CD14-positive monocyte (primary cell): ENCODE data around the gene IPO11. TPM values are rescaled to one million over a fixed set of nuclear protein-coding genes. Genes with fewer than 3 reads are reported as not detected.

ENCODE experiments used
- DNase-seq, 3 donors: peaks; one replicate each; pipeline ENCODE4 v3.0.0-alpha.2; 2011 to 2022
- H2AFZ ChIP-seq: 2 replicates; pipeline ENCODE4 v1.6.0; 2012; ENCODE audit warnings: mild to moderate bottlenecking, low read depth, low read length, inconsistent platforms; ENCODE audit not compliant: insufficient read depth, poor library complexity, severe bottlenecking
- H3K27ac ChIP-seq, 2 donors: 1 replicate in 1 of 2; 2 replicates in 1 of 2; pipeline ENCODE4 v1.5.1; 2012 to 2013; ENCODE audit warnings: low read length in 2 of 2, control low read depth in 1 of 2, inconsistent platforms in 1 of 2, low read depth in 1 of 2, mild to moderate bottlenecking in 1 of 2
- H3K27me3 ChIP-seq, 2 donors: one replicate each; pipeline versions ENCODE4 v1.6.0 to v1.6.1; 2011 to 2013; ENCODE audit warnings: low read length in 2 of 2; ENCODE audit not compliant: control insufficient read depth in 2 of 2, insufficient read depth in 2 of 2
- H3K36me3 ChIP-seq, 2 donors: replicated peaks in 1 of 2; 1 replicate in 1 of 2; 2 replicates in 1 of 2; pipeline versions ENCODE4 v1.5.1 to v1.6.1; 2012 to 2013; ENCODE audit warnings: low read length in 2 of 2, control low read depth in 1 of 2, inconsistent platforms in 1 of 2, mild to moderate bottlenecking in 1 of 2; ENCODE audit not compliant: insufficient read depth in 2 of 2, control insufficient read depth in 1 of 2
- H3K4me1 ChIP-seq, 2 donors: 1 replicate in 1 of 2; 2 replicates in 1 of 2; pipeline versions ENCODE4 v1.5.1 to v1.6.1; 2012 to 2013; ENCODE audit warnings: low read length in 2 of 2, control low read depth in 1 of 2, inconsistent platforms in 1 of 2, mild to moderate bottlenecking in 1 of 2, moderate library complexity in 1 of 2; ENCODE audit not compliant: insufficient read depth in 2 of 2, control insufficient read depth in 1 of 2
- H3K4me2 ChIP-seq: replicated peaks from 2 replicates; pipeline ENCODE3; 2012; ENCODE audit warnings: low read length, moderate library complexity, mild to moderate bottlenecking; ENCODE audit not compliant: poor library complexity, severe bottlenecking; ENCODE audit errors: extremely low read depth
- H3K4me3 ChIP-seq, 3 experiments: fragments of 200-600 bp in 1 of 3; sonication (generic) in 1 of 3; replicated peaks in 1 of 3; 1 replicate in 2 of 3; 2 replicates in 1 of 3; pipeline ENCODE4 v1.5.1; 2011 to 2013; ENCODE audit warnings: low read length in 3 of 3, mild to moderate bottlenecking in 3 of 3, control low read depth in 2 of 3, low read depth in 2 of 3, inconsistent platforms in 1 of 3, moderate library complexity in 1 of 3
- H3K79me2 ChIP-seq: 2 replicates; pipeline ENCODE4 v1.6.0; 2012; ENCODE audit warnings: mild to moderate bottlenecking, control low read depth, inconsistent platforms, low read length, moderate library complexity; ENCODE audit not compliant: insufficient read depth
- H3K9ac ChIP-seq: 2 replicates; pipeline ENCODE4 v1.6.0; 2017; ENCODE audit warnings: low read length, mild to moderate bottlenecking; ENCODE audit not compliant: insufficient read depth, poor library complexity, severe bottlenecking
- H3K9me3 ChIP-seq, 2 donors: replicated peaks in 1 of 2; 1 replicate in 1 of 2; 2 replicates in 1 of 2; pipeline versions ENCODE4 v1.5.1 to v1.6.1; 2012 to 2013; ENCODE audit warnings: low read length in 2 of 2, control low read depth in 1 of 2; ENCODE audit not compliant: control insufficient read depth in 1 of 2, insufficient read depth in 1 of 2
- H4K20me1 ChIP-seq: 2 replicates; pipeline ENCODE4 v1.6.0; 2012; ENCODE audit warnings: mild to moderate bottlenecking, low read length, control low read depth, moderate library complexity; ENCODE audit not compliant: insufficient read depth
- H3K27ac Mint-ChIP-seq, 7 donors: one replicate each; pipeline ENCODE4 v1.8.0; 2020; ENCODE audit warnings: mild to moderate bottlenecking in 7 of 7, mixed read lengths in 7 of 7, moderate library complexity in 6 of 7, inconsistent platforms in 2 of 7
- H3K27me3 Mint-ChIP-seq, 3 donors: one replicate each; pipeline ENCODE4 v1.8.0; 2021 to 2022; ENCODE audit warnings: low read depth in 3 of 3, mild to moderate bottlenecking in 3 of 3, mixed read lengths in 3 of 3, moderate library complexity in 3 of 3, inconsistent platforms in 1 of 3
- H3K36me3 Mint-ChIP-seq, 2 donors: one replicate each; pipeline ENCODE4 v1.8.0; 2020; ENCODE audit warnings: mixed read lengths in 2 of 2, inconsistent platforms in 1 of 2, mild to moderate bottlenecking in 1 of 2
- H3K4me1 Mint-ChIP-seq: one replicate; pipeline ENCODE4 v1.8.0; 2020; ENCODE audit warnings: mild to moderate bottlenecking, mixed read lengths
- H3K4me3 Mint-ChIP-seq, 2 donors: one replicate each; pipeline ENCODE4 v1.8.0; 2020; ENCODE audit warnings: mild to moderate bottlenecking in 2 of 2, mixed read lengths in 2 of 2, moderate library complexity in 1 of 2
- H3K9me3 Mint-ChIP-seq, 7 donors: one replicate each; pipeline ENCODE4 v1.8.0; 2020 to 2022; ENCODE audit warnings: mixed read lengths in 7 of 7, mild to moderate bottlenecking in 6 of 7, moderate library complexity in 6 of 7, inconsistent platforms in 2 of 7
- CTCF ChIP-seq: fragments of 200-600 bp; IDR thresholded peaks from one replicate; pipeline ENCODE4 v1.8.0; 2022; ENCODE audit warnings: antibody characterized with exemption, mild to moderate bottlenecking
- WGBS: methylation state at CpG from one replicate; pipeline ENCODE4 v1.1.5; 2013; ENCODE audit warnings: missing lambda C conversion rate; ENCODE audit not compliant: insufficient coverage; 5-methylcytosine and 5-hydroxymethylcytosine counted together
- intact Hi-C, 2 donors: fragments of 100-400 bp; cut with micrococcal nuclease; formaldehyde crosslinking; loops; one replicate each; pipeline versions ENCODE4 v1.15.0 to v1.15.1; 2023
- polyA plus RNA-seq, 3 donors: library from polyadenylated mRNA; depleted of rRNA in 1 of 3; unstranded in 2 of 3; stranded (reverse) in 1 of 3; fragments of 300-500 nt in 2 of 3; fragments of >200 nt in 1 of 3; fragmentation: Illumina TruSeq in 2 of 3; gene quantifications; 1 replicate in 2 of 3; 2 replicates in 1 of 3; pipeline ENCODE4 v1.2.3, GENCODE V29; 2012 to 2021

Gene IPO11
- polyA plus RNA-seq, 3 donors = 4.4 to 5.5 (median 5.3) TPM

DNA sequence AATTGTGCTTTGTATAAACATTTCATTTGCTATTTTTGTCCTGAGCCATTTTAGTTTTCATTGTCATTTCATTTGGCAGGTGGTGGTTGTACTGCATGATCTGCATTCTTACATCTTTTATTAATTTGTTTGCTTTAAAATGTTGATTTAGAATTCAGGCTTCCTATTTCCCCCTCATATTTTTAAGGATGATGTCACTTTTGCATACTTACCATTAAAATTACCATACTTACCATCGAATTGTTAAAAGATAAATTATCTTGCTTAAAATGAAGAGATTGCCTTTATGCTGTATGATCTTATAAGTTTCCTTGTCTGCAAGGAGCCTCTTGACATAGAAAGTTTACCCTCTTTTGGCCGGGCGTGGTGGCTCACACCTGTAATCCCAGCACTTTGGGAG, 40.0 kb upstream of the IPO11 start:
- peaks cover 37 to 41% of the 10 kb centered on the region in 2 donors for H3K36me3 Mint-ChIP-seq
- H3K36me3 ChIP-seq = peaks cover 50 to 57% of the 10 kb centered on the region in 2 donors
- WGBS = 100% methylated on average over 2 of the region's 3 CpGs

GRCh38 chr5:62373382-62373781, 39.2 kb upstream of the IPO11 start:
- Histone ChIP-seq H3K4me3 (no peak overlapping the region), H3K9me3 (no peaks in the 10 kb centered on the region), H3K4me1 (no peaks in the 10 kb centered on the region), H3K36me3 (peaks cover 58 to 59% of the 10 kb centered on the region in 2 donors), H4K20me1 (no peaks in the 10 kb centered on the region), H3K4me2 (no peak overlapping the region), H3K27ac (no peak overlapping the region), H3K27me3 (no peaks in the 10 kb centered on the region), H3K9ac (no peak overlapping the region), H2AFZ (no peak overlapping the region), H3K79me2 (no peaks in the 10 kb centered on the region)
- intact Hi-C loops = no loop called here
- DNase-seq = no peak
- Mint-ChIP-seq H3K9me3 (no peaks in the 10 kb centered on the region), H3K27ac (no peak overlapping the region), H3K4me1 (no peaks in the 10 kb centered on the region), H3K36me3 (peaks cover 44 to 49% of the 10 kb centered on the region in 2 donors), H3K4me3 (no peak overlapping the region), H3K27me3 (no peaks in the 10 kb centered on the region)
- WGBS = no CpG with 5 or more reads among the region's 3 CpGs
- no peak for TF ChIP-seq CTCF

More for the DNA sequence above, 40.0 kb upstream of the IPO11 start:
- Histone ChIP-seq H3K9ac (no peak overlapping the region), H3K9me3 (no peaks in the 10 kb centered on the region), H3K4me1 (no peaks in the 10 kb centered on the region), H4K20me1 (no peaks in the 10 kb centered on the region), H2AFZ (no peak overlapping the region), H3K4me2 (no peak overlapping the region), H3K4me3 (no peak overlapping the region), H3K27ac (no peak overlapping the region), H3K27me3 (no peaks in the 10 kb centered on the region), H3K79me2 (no peaks in the 10 kb centered on the region)
- H3K9me3 Mint-ChIP-seq = no peaks in the 10 kb centered on the region
- H3K4me3 Mint-ChIP-seq = no peak overlapping the region
- no peaks in the 10 kb centered on the region for H3K4me1 Mint-ChIP-seq
- H3K27me3 Mint-ChIP-seq = no peaks in the 10 kb centered on the region
- DNase-seq = no peak
- TF ChIP-seq CTCF = no peak
- H3K27ac Mint-ChIP-seq = no peak overlapping the region
- intact Hi-C loops = no loop called here
